Neural cell (in vitro differentiated cells): ENCODE measurements around the gene CHRM5.

ENCODE experiments used
- EZH2 ChIP-seq: fragments of 200-600, 300-800 bp; shearing (Covaris generic), sonication (generic); IDR thresholded peaks from 2 replicates; pipeline ENCODE4 v1.6.1; 2014; ENCODE audit warnings: antibody characterized with exemption, low read length, borderline replicate concordance, mild to moderate bottlenecking; ENCODE audit not compliant: insufficient read depth, poor library complexity, severe bottlenecking
- RAD21 ChIP-seq: fragments of 450-650 bp; conservative IDR thresholded peaks from 2 replicates; pipeline ENCODE4 v1.6.1; 2014; ENCODE audit warnings: antibody characterized with exemption, mild to moderate bottlenecking, moderate library complexity
- TF ChIP-seq, protein P1 (sequence below): fragments of 450-650 bp; IDR thresholded peaks from 2 replicates; pipeline ENCODE4 v1.5.1; 2014; ENCODE audit warnings: antibody characterized with exemption, mild to moderate bottlenecking, moderate library complexity; ENCODE audit not compliant: poor library complexity, severe bottlenecking

- TF ChIP-seq EZH2 (no peak), RAD21 (no peak)
- TF ChIP-seq, protein P1, sequence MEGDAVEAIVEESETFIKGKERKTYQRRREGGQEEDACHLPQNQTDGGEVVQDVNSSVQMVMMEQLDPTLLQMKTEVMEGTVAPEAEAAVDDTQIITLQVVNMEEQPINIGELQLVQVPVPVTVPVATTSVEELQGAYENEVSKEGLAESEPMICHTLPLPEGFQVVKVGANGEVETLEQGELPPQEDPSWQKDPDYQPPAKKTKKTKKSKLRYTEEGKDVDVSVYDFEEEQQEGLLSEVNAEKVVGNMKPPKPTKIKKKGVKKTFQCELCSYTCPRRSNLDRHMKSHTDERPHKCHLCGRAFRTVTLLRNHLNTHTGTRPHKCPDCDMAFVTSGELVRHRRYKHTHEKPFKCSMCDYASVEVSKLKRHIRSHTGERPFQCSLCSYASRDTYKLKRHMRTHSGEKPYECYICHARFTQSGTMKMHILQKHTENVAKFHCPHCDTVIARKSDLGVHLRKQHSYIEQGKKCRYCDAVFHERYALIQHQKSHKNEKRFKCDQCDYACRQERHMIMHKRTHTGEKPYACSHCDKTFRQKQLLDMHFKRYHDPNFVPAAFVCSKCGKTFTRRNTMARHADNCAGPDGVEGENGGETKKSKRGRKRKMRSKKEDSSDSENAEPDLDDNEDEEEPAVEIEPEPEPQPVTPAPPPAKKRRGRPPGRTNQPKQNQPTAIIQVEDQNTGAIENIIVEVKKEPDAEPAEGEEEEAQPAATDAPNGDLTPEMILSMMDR = no peak
Measured at GRCh38 chr15:34099914-34100313, 131.6 kb downstream of the CHRM5 start.
